NB4 (cell line): ENCODE results near the gene SIDT1.

Experiments
- POLR2A ChIP-seq: IDR thresholded peaks from 2 replicates; pipeline ENCODE4 v1.6.1; 2011; ENCODE audit warnings: mild to moderate bottlenecking; ENCODE audit not compliant: insufficient read length; ENCODE audit errors: extremely low read depth
- TF ChIP-seq, protein P1 (sequence below): IDR thresholded peaks from one replicate; pipeline ENCODE4 v1.5.1; 2012; ENCODE audit warnings: low read depth, low read length
- TF ChIP-seq, protein P2 (sequence below): IDR thresholded peaks from 2 replicates; pipeline ENCODE4 v1.6.1; 2011; ENCODE audit warnings: low read depth, low read length

DNA sequence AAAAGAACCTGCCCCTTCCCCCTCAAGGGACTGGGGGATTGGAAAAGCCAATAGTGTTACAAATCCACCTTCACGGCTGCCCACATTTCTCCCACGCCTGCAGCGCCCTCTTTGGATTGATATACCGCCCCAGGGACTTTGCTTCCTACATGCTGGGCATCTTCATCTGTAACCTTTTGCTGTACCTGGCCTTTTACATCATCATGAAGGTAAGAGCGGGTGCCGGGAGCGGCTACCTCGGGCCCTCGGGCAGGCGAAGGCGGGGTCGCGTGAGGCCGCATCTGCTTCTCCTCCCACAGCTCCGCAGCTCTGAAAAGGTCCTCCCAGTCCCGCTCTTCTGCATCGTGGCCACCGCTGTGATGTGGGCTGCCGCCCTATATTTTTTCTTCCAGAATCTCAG is 91.0 kb downstream of the SIDT1 start:
- TF ChIP-seq, protein P1, sequence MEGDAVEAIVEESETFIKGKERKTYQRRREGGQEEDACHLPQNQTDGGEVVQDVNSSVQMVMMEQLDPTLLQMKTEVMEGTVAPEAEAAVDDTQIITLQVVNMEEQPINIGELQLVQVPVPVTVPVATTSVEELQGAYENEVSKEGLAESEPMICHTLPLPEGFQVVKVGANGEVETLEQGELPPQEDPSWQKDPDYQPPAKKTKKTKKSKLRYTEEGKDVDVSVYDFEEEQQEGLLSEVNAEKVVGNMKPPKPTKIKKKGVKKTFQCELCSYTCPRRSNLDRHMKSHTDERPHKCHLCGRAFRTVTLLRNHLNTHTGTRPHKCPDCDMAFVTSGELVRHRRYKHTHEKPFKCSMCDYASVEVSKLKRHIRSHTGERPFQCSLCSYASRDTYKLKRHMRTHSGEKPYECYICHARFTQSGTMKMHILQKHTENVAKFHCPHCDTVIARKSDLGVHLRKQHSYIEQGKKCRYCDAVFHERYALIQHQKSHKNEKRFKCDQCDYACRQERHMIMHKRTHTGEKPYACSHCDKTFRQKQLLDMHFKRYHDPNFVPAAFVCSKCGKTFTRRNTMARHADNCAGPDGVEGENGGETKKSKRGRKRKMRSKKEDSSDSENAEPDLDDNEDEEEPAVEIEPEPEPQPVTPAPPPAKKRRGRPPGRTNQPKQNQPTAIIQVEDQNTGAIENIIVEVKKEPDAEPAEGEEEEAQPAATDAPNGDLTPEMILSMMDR = no peak
- no peak for TF ChIP-seq POLR2A
- TF ChIP-seq, protein P2, sequence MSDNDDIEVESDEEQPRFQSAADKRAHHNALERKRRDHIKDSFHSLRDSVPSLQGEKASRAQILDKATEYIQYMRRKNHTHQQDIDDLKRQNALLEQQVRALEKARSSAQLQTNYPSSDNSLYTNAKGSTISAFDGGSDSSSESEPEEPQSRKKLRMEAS = no peak
